ENCODE measurements around the gene ARHGAP25. TPM values are rescaled to one million over a fixed set of nuclear protein-coding genes. Genes with fewer than 3 reads are reported as not detected.

The ARHGAP25 gene
- total and polyA plus RNA-seq, 2 experiments from 2014 or later = 1.9 to 2.0 TPM

- H3K4me2 ChIP-seq = no peak overlapping the region
- Mint-ChIP-seq H3K9me3 (no peaks in the 10 kb centered on the region), H3K4me1 (peaks cover 9% of the 10 kb centered on the region), H3K27ac (no peak overlapping the region), H3K4me3 (no peak overlapping the region), H3K27me3 (ENCODE audit: insufficient read depth, low read depth, poor library complexity) (peaks cover 1% of the 10 kb centered on the region), H3K36me3 (ENCODE audit: low read depth) (no peaks in the 10 kb centered on the region)
- H3K79me2 ChIP-seq (replicated peaks; ENCODE audit: insufficient read depth) = no peaks in the 10 kb centered on the region
- ATAC-seq (no peak), DNase-seq (ENCODE audit: low spot score) (no peak)
- no peaks in the 10 kb centered on the region for H3K27me3 ChIP-seq (ENCODE audit: insufficient read depth)
- H3K36me3 ChIP-seq (ENCODE audit: insufficient read depth) = no peaks in the 10 kb centered on the region
- H3K4me3 ChIP-seq = no peak overlapping the region
- no peak for TF ChIP-seq JUNB (IDR thresholded peaks at IDR 0.05; ENCODE audit: unreplicated experiment)
- TF ChIP-seq, protein P1, sequence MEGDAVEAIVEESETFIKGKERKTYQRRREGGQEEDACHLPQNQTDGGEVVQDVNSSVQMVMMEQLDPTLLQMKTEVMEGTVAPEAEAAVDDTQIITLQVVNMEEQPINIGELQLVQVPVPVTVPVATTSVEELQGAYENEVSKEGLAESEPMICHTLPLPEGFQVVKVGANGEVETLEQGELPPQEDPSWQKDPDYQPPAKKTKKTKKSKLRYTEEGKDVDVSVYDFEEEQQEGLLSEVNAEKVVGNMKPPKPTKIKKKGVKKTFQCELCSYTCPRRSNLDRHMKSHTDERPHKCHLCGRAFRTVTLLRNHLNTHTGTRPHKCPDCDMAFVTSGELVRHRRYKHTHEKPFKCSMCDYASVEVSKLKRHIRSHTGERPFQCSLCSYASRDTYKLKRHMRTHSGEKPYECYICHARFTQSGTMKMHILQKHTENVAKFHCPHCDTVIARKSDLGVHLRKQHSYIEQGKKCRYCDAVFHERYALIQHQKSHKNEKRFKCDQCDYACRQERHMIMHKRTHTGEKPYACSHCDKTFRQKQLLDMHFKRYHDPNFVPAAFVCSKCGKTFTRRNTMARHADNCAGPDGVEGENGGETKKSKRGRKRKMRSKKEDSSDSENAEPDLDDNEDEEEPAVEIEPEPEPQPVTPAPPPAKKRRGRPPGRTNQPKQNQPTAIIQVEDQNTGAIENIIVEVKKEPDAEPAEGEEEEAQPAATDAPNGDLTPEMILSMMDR (conservative IDR thresholded peaks at IDR 0.05; ENCODE audit: low read depth in 2 of 2) = no peak
- TF ChIP-seq ZNF114 (CRISPR knock-in tag; IDR thresholded peaks at IDR 0.05) = no peak
- TF ChIP-seq CREB1 (CRISPR knock-in tag; IDR thresholded peaks at IDR 0.05; ENCODE audit: low read depth) = no peak
- no peak for TF ChIP-seq ZNF462 (CRISPR knock-in tag; IDR thresholded peaks at IDR 0.05)
- TF ChIP-seq STAT1 (IDR thresholded peaks at IDR 0.05; ENCODE audit: unreplicated experiment) = no peak
- TF ChIP-seq EZH2 (IDR thresholded peaks at IDR 0.05; ENCODE audit: low read depth, unreplicated experiment) = no peak
- no peak for TF ChIP-seq POLR2AphosphoS5 (IDR thresholded peaks at IDR 0.05; ENCODE audit: low read depth)
- TF ChIP-seq, protein P2, sequence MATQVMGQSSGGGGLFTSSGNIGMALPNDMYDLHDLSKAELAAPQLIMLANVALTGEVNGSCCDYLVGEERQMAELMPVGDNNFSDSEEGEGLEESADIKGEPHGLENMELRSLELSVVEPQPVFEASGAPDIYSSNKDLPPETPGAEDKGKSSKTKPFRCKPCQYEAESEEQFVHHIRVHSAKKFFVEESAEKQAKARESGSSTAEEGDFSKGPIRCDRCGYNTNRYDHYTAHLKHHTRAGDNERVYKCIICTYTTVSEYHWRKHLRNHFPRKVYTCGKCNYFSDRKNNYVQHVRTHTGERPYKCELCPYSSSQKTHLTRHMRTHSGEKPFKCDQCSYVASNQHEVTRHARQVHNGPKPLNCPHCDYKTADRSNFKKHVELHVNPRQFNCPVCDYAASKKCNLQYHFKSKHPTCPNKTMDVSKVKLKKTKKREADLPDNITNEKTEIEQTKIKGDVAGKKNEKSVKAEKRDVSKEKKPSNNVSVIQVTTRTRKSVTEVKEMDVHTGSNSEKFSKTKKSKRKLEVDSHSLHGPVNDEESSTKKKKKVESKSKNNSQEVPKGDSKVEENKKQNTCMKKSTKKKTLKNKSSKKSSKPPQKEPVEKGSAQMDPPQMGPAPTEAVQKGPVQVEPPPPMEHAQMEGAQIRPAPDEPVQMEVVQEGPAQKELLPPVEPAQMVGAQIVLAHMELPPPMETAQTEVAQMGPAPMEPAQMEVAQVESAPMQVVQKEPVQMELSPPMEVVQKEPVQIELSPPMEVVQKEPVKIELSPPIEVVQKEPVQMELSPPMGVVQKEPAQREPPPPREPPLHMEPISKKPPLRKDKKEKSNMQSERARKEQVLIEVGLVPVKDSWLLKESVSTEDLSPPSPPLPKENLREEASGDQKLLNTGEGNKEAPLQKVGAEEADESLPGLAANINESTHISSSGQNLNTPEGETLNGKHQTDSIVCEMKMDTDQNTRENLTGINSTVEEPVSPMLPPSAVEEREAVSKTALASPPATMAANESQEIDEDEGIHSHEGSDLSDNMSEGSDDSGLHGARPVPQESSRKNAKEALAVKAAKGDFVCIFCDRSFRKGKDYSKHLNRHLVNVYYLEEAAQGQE (IDR thresholded peaks at IDR 0.05; ENCODE audit: unreplicated experiment) = no peak
- no peak for TF ChIP-seq EZH2phosphoT487 (IDR thresholded peaks at IDR 0.05; ENCODE audit: unreplicated experiment)
- no peak for TF ChIP-seq NANOG (IDR thresholded peaks at IDR 0.05; ENCODE audit: borderline replicate concordance)
- TF ChIP-seq, protein P3, sequence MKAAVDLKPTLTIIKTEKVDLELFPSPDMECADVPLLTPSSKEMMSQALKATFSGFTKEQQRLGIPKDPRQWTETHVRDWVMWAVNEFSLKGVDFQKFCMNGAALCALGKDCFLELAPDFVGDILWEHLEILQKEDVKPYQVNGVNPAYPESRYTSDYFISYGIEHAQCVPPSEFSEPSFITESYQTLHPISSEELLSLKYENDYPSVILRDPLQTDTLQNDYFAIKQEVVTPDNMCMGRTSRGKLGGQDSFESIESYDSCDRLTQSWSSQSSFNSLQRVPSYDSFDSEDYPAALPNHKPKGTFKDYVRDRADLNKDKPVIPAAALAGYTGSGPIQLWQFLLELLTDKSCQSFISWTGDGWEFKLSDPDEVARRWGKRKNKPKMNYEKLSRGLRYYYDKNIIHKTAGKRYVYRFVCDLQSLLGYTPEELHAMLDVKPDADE (IDR thresholded peaks at IDR 0.05) = no peak
- TF ChIP-seq ZNF331 (CRISPR knock-in tag; IDR thresholded peaks at IDR 0.05; ENCODE audit: low read depth) = no peak
- no peaks in the 10 kb centered on the region for H4K20me1 ChIP-seq (replicated peaks; ENCODE audit: insufficient read depth)
- no peaks in the 10 kb centered on the region for H3F3A ChIP-seq (replicated peaks; ENCODE audit: low read depth)
- no peak overlapping the region for H3K27ac ChIP-seq (ENCODE audit: low read depth)
- H3K9me2 ChIP-seq (ENCODE audit: insufficient read depth) = no peaks in the 10 kb centered on the region
- H3K4me1 ChIP-seq (ENCODE audit: insufficient read depth) = peaks cover 6% of the 10 kb centered on the region
- H2AFZ ChIP-seq = no peak overlapping the region
Observed at GRCh38 chr2:68706637-68707036, 28.0 kb upstream of the ARHGAP25 start.
